Astrocyte (in vitro differentiated cells and primary cell): ENCODE results near the gene ENPP6.

Experiments
- EZH2 ChIP-seq: IDR thresholded peaks from 2 replicates; pipeline ENCODE4 v1.6.1; 2012; ENCODE audit warnings: mild to moderate bottlenecking, low read length, inconsistent platforms; ENCODE audit not compliant: insufficient read depth
- TF ChIP-seq, protein P1 (sequence below): IDR thresholded peaks from 2 replicates; pipeline ENCODE4 v1.5.1; 2011; ENCODE audit warnings: low read depth, mild to moderate bottlenecking, inconsistent platforms, low read length, moderate library complexity; ENCODE audit not compliant: insufficient read depth

DNA sequence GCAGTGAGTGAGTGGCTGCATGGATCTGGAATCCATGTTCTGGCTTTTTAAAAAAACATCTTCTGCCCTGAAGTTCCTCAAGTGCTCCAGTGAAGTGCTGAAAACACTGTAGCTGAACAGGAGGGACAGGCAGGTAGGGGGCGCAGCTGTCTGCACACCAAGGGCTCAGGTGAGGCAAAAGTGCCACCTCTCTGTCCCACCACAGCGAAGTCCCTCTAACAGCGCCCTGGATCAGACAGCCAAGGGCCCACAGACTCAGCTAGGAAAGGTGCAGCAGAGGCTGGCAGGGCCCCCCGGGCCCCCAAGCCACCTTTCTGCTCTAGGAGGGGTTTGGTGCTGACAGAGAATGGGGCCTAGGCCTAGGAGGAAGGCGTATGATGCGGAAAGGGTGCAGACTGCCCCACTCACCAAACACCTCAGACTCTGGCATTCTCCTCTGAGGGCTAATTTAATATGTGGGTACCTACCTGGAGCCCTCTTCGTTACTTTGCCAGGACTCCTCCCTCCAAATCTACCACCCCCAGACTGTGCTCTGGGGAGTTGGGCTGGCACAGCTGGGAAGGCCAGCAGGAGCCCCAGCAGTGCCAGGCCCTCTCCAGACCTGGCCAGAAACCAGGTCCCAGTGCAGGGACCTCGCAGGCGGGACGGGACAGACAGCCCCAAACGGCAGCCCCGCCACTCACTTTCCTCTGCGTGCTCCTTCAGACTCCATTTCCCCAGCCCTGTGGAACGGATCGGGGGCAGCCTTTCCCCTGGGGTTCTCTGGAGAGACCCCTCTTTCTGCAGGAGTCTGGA lies 73.7 kb downstream of the ENPP6 start:
- TF ChIP-seq EZH2 = no peak
- TF ChIP-seq, protein P1, sequence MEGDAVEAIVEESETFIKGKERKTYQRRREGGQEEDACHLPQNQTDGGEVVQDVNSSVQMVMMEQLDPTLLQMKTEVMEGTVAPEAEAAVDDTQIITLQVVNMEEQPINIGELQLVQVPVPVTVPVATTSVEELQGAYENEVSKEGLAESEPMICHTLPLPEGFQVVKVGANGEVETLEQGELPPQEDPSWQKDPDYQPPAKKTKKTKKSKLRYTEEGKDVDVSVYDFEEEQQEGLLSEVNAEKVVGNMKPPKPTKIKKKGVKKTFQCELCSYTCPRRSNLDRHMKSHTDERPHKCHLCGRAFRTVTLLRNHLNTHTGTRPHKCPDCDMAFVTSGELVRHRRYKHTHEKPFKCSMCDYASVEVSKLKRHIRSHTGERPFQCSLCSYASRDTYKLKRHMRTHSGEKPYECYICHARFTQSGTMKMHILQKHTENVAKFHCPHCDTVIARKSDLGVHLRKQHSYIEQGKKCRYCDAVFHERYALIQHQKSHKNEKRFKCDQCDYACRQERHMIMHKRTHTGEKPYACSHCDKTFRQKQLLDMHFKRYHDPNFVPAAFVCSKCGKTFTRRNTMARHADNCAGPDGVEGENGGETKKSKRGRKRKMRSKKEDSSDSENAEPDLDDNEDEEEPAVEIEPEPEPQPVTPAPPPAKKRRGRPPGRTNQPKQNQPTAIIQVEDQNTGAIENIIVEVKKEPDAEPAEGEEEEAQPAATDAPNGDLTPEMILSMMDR = no peak
